Measurements from ENCODE around the gene DENND2D.
"Not testable (repeated sequence)": the region's sequence is repeated elsewhere in the genome, so short reads cannot be mapped to it uniquely, and the experiment has no call there.

The DENND2D gene

DNA sequence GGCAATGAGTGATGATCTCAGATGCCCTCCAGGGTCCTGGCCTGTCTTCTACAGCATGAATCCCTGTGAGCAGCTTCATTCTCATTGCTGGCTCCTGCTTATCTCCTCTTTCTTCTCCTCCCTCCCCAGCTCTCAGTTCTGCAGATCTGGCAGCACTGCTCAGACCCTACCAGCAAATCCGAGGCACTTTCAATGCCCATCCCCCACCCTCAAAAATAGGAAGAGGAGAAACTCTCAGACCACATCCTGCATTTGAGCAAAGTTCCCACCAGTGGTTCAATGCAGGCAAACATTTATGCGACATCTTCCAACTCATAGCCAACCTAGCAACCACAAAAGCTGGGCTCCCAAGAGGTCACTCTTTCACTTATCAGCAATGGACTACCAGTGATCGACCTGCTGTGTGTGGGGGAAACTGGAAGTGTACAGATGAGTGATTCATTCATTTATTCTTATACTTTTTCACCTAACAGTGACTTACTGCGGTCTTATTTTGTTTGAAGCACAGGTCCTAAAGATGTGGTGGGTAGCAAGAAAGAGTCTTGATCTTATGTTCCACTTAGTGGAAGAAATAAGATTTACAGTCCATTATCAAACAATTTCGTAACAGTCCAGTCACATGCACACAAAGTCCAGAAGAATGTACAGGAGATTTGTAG lies 21.3 kb upstream of the DENND2D start:
- no peak for DNase-seq (ENCODE audit: low read depth)

DNA sequence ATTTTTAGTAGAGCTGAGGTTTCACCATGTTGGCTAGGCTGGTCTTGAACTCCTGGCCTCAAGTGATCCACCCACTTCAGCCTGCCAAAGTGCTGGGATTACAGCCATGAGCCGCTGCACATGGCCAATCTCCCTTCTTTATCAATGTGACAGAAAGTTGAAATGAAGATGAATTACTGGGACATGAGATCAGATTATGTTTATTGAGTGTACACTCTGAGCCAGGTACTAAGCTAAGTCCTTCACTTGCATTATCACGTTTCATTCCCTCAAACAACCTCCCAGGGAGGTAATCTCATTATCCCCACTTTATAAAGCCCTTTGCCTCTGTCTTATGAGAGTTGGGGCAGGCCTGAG lies 20.8 kb upstream of the DENND2D start:
- DNase-seq (ENCODE audit: low read depth): no peak

- DNase-seq (ENCODE audit: low read depth): no peak
These were observed 19.9 kb upstream of the DENND2D start for GRCh38 chr1:111220302-111220890.

GRCh38 chr1:111219557-111220286 lies 19.3 kb upstream of the DENND2D start:
- DNase-seq (ENCODE audit: low read depth): no peak

GRCh38 chr1:111218701-111219556 lies 18.5 kb upstream of the DENND2D start:
- DNase-seq (ENCODE audit: low read depth): no peak

DNA sequence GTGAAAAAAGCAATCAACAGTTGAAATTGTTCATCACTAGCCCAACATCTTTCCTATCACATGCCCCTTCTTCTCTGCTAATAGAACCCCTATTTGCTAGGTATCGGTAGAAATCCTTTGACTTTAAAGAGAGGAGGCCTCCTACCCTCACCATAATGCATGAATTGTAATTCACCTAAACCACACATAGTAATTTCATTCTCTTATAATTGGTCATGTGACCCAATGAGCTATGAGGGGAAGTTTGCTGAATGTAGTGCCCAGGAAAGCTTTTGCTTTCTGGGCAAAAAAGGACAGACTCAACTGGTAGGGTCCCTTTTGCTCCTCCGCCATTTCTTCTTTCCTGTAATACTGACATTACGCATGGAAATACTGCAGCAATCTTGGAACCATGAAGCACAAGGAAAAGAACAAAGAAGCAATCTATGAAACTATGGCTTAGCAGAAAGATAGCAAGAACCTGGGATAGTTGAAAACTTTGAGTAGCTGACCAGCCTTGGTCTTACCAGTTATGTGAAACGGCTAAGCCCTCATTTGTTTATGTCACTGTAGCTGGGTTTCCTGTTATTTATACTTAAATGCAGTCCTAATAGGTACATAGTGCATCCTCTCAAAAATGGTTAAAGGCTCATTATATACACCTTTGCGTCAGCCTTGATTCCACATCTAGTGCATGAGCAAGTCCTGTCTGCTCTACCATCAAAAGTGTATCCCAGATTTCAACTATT lies 16.9 kb upstream of the DENND2D start:
- DNase-seq (ENCODE audit: low read depth): no peak

DNA sequence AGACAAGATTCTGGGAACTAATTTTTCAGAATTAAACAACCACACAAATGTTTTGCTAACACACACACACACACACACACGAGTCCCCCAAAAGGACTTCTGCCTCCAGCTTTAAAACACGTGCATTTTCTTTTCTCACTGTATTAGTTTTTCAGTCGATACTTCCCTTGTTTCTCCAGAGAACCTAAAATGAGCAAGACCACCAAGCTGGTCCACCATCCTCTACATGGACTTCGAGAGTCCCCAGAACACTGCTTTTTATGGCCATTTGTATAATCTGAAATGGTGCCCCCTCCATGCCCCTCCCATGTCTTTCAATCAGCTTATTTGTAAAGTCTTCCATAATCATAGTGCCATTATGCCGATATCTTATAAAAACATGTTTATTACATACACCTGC lies 16.3 kb upstream of the DENND2D start:
- no peak for DNase-seq (ENCODE audit: low read depth)

GRCh38 chr1:111215285-111215684 lies 14.8 kb upstream of the DENND2D start:
- not testable (repeated sequence) for DNase-seq (ENCODE audit: low read depth)

DNA sequence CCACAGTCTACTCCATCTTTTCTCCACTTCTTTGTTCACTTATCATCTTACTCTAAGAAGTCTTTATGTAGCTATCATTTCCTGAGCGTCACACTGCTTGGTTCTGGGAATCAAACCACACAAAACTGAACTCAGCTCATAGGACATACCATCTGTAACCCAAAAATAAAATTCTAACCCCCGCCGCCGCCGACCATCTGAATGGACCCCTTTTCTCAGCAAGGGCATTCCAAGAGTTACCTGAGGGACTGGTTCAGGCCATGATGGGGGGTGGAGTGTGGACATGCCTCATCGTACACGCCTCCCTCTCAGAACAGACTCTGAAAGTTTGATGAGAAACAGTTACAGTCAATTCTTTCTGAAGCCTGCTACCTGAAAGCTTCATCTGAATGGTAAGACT lies 14.4 kb upstream of the DENND2D start:
- no peak for DNase-seq (ENCODE audit: low read depth)

DNA sequence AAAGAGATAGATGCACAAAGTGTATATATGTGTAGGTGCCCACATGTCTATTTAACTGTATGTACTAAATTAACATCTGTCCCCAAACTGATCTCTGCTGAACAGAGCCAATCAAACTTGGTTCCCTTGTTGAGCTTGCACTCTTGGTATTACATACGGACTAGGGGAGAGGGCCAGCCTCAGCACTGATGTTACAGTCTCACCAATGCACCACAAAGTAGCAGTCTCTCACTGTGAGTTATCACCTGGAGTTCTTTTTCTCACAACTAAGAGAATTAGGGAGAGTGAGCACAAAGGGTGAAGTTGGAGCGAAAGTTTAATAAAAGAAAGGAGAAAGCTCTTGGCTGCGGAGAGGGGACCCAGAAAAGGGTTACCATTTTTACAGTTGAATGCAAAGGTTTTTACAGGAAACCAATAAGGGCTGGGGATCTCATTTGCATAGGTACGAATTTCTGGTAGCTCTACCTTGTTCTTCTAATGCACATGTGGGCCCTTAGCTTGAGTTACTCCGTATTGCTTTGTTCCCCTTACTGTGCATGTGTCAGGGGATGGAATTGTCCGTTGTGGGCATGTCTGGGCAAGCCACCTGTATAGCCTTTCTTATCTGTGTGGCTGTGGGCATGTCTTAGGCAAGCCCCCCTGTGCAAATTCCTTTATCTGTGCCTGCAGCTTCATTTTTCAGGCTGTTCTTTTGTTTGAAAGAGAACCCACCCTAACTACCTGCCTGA lies 13.8 kb upstream of the DENND2D start:
- no peak for DNase-seq (ENCODE audit: low read depth)

DNA sequence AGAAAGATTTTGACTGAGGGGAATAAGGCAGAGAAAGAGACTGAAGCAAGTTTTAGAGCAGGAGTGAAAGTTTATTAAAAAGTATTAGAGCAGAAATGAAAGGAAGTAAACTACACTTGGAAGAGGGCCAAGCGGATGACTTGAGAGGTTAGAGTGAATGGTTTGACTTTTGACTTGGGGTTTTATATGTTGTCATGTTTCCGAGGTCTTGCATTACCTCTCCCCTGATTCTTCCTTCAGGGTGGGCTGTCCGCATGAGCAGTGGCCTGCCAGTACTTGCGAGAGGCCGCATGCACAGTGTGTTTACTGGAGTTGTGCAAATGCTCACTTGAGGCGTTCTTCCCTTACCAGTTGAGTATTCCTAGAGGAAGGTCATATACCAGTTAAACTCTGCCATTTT lies 13.0 kb upstream of the DENND2D start:
- no peak for DNase-seq (ENCODE audit: low read depth)

- no peak for DNase-seq (ENCODE audit: low read depth)
These were observed 12.3 kb upstream of the DENND2D start for GRCh38 chr1:111212634-111213335.

DNA sequence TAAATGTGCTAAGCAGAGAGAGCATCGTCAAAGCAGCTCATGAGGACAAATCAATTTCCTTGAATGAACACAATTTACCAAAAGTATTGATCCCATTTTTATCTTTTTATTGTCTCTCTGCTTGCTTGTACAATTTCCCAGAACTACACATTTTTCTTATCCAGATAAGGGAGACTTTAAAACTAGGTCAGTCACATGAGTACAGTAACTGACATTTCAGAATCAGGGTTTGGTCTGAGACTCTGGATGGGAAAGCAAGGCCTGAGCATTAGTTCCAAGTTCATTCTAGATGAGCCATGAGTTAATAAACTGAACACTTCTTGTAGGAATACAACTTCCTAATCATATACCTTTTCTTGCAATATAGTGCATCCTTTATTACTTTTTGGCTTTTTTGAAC lies 11.5 kb upstream of the DENND2D start:
- DNase-seq (ENCODE audit: low read depth): no peak

- DNase-seq (ENCODE audit: low read depth): no peak
These were observed 9.2 kb upstream of the DENND2D start for GRCh38 chr1:111209622-111210021.

DNA sequence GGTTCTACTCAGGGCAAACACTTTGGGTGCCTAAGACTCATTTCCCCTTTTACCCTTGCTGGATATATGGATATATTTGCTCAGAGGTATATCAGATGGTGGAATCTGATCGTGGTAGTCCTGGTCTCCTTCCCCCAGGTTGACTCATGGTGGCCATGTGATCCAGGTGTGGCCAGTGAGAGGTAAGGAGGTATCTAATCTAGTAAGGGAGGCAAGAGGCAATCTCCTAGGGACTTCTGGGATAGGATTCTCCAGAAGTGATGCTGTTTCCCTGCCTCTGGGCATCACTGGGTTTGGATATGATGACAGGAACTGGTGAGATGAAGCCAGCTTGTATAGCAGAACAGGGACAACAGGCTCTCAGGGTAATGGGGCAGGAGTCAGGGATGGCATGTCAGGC lies 8.5 kb upstream of the DENND2D start:
- no peak for DNase-seq (ENCODE audit: low read depth)

- DNase-seq (ENCODE audit: low read depth): no peak
These were observed 5.2 kb upstream of the DENND2D start for GRCh38 chr1:111205714-111206050.

DNA sequence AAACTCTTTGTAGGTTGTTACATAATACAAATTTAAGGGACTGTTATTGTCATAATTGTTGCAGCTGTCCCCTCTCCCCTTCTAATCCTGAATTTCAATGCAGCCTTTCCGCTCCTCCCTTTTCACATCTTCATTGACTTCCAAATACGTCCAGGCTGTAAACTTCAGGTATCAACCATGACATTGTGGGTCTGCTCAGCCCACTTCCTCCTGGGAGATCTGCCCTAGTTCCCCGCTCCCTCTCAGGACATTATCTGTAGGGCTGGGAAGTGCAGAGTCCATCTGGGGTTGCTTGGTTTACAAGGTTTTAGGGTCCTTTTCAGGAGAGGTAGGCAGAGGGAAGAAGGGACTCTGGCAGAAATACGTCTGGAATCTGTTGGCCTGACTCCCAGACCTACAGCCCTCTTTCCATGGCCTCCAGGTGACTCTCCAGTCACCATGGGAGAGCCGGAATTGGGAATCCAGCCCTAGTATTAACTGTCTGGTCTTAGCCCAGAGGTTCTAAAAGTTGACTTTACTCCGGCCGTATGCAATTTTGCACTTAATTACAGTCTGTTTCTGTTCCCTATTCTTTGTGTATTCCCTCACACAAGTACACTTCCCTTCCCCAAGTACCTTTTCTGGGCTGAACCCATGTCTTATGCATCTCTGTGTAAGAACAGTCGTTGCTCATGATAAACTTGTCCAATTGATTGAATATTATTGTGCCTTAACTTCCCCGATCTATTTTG lies 4.7 kb upstream of the DENND2D start:
- DNase-seq (ENCODE audit: low read depth): no peak

DNA sequence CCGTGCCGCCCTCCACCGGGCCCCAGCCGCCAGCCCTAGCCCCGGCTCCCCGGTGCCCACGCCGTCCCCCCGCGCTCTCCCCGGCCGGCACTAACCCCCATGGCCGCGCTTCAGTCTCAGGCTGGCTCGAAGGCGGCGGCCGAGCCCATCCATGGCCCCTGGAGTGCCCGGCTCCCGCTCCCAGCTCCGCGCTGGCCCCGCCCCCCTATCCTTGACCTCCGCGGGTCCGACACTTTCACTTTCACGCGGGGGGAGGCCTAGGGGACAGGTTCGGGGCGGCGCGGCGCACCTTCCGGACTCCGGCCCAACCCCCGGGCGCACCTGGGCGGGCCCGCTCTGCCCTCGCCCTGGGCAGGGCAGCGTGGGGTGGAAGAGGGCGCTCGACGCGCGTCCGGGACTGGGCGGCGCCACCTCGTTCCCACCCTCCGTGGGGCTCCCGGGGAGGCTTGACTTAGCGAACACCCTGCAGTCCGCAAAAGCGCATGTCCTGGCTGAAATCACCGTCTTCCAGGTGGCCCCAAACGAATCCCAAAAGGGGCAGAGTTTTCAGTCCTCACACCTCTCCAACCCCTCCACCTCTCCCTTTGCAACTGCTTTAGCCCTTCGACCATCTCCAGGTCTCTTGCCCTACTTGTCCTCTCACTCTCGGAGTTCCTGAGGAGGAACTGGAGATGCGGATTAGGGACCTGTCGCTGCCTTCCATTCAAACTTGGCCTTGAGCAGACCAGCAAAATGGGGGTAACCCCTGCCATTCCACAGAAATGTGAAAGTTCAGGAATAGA lies 3.9 kb upstream of the DENND2D start:
- DNase-seq (ENCODE audit: low read depth): peak; percentile 70

GRCh38 chr1:111203681-111204200 lies 3.3 kb upstream of the DENND2D start:
- DNase-seq (ENCODE audit: low read depth): peak; percentile 83

All from activated T-helper 1 cell treated with Interleukin-2 at 50 U/mL for 16 hours (primary cell).